ENCODE results near the gene CD34. TPM values are rescaled to one million over a fixed set of nuclear protein-coding genes. Genes with fewer than 3 reads are reported as not detected.
"Not testable (repeated sequence)": the region's sequence is repeated elsewhere in the genome, so short reads cannot be mapped to it uniquely, and the experiment has no call there.

The CD34 gene
- total RNA-seq, 2 donors from 2014 or later = 3.1 to 8.4 TPM

DNA sequence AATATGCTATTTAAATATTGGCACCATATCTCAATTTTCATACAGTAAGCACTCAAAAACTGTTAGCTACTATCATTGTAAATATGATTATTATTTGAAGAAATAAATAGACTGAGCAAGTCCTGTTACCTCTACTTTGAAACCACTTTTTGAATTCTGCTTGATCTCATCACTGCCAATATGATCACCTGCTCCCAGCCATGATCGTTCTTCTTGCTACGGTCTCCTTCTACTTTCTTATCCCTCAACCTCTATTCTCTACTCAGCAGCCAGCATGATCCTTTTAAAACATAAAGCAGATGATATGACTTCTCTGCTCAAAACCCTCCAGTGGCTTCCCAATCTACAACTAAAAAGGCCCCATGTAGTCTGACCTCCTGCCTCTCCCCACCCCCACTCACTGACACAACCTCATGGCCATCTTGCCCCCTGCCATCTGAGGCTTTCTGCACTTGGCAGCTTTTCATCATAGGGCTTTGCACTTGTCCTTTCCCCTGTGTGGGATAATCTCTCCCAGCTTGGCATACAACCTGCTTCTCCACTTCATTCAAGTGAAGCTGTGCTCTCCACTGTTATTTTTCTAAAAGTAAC, 27.2 kb downstream of the CD34 start:
- Histone ChIP-seq H3K4me3 (no peak overlapping the region), H3K36me3 (no peaks in the 10 kb centered on the region), H3K4me1 (no peaks in the 10 kb centered on the region), H3K27ac (peak overlapping the region; percentile 51), H3K27me3 (no peaks in the 10 kb centered on the region), H3K9ac (ENCODE audit: low read depth in 2 of 2, low read length in 2 of 2) (no peak overlapping the region), H3K9me3 (no peaks in the 10 kb centered on the region)
- no peak for TF ChIP-seq CTCF (IDR thresholded peaks at IDR 0.05)
- intact Hi-C loops (cut with DNase I) = loop anchor here (10.0 kb wide), 2 partner anchors 111 to 361 kb away; partner anchors contain the start of gene PLXNA2
- DNase-seq = no peak

DNA sequence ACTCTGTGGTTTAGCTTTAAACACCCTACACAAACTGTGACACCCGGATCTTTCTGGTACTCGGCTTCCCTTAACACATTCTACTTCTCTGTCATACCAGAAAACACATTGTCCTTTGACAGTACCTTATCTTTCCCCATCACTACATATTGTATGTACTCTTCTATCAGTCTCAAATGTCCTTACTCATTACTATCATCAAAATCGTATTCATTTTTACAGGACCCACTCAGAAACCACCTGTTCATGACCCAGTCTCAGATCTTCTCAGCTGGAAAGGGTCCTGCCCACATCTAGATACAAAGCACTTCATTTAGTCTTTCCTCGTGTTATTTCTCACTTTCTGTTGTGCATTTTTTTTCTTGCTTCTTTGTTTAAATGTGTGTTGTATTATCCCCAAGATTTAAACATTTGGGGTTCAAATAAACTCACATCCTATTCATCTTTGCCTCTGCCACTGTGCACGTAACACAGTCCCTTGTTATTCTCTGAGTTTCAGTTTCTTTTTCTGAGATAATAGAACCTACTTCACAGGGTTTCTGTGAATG, 27.7 kb downstream of the CD34 start:
- Histone ChIP-seq H3K9ac (ENCODE audit: low read depth in 2 of 2, low read length in 2 of 2) (no peak overlapping the region), H3K27ac (peak overlapping the region; percentile 51), H3K36me3 (no peaks in the 10 kb centered on the region), H3K27me3 (no peaks in the 10 kb centered on the region), H3K4me1 (no peaks in the 10 kb centered on the region), H3K9me3 (no peaks in the 10 kb centered on the region), H3K4me3 (no peak overlapping the region)
- no peak for TF ChIP-seq CTCF (IDR thresholded peaks at IDR 0.05)
- intact Hi-C loops (cut with DNase I) = loop anchor here (10.0 kb wide), 2 partner anchors 112 to 362 kb away; partner anchors contain the start of gene PLXNA2
- DNase-seq = no peak

GRCh38 chr1:207882692-207883091, 28.2 kb downstream of the CD34 start:
- Histone ChIP-seq H3K27me3 (no peaks in the 10 kb centered on the region), H3K4me3 (no peak overlapping the region), H3K4me1 (no peaks in the 10 kb centered on the region), H3K9me3 (no peaks in the 10 kb centered on the region), H3K36me3 (no peaks in the 10 kb centered on the region), H3K27ac (no peak overlapping the region), H3K9ac (ENCODE audit: low read depth in 2 of 2, low read length in 2 of 2) (no peak overlapping the region)
- DNase-seq = no peak
- intact Hi-C loops (cut with DNase I) = loop anchor here (10.0 kb wide), 2 partner anchors 112 to 362 kb away; partner anchors contain the start of gene PLXNA2
- TF ChIP-seq CTCF (IDR thresholded peaks at IDR 0.05) = no peak

- DNase-seq = no peak
- TF ChIP-seq CTCF (IDR thresholded peaks at IDR 0.05) = no peak
- intact Hi-C loops (cut with DNase I) = no loop called here
- H3K4me3 ChIP-seq = no peak overlapping the region
- H3K36me3 ChIP-seq = no peaks in the 10 kb centered on the region
- H3K4me1 ChIP-seq = no peaks in the 10 kb centered on the region
- no peaks in the 10 kb centered on the region for H3K27me3 ChIP-seq
- no peak overlapping the region for H3K9ac ChIP-seq (ENCODE audit: low read depth in 2 of 2, low read length in 2 of 2)
- H3K9me3 ChIP-seq = no peaks in the 10 kb centered on the region
- no peak overlapping the region for H3K27ac ChIP-seq
These were observed 32.0 kb downstream of the CD34 start for GRCh38 chr1:207878939-207879338.

DNA sequence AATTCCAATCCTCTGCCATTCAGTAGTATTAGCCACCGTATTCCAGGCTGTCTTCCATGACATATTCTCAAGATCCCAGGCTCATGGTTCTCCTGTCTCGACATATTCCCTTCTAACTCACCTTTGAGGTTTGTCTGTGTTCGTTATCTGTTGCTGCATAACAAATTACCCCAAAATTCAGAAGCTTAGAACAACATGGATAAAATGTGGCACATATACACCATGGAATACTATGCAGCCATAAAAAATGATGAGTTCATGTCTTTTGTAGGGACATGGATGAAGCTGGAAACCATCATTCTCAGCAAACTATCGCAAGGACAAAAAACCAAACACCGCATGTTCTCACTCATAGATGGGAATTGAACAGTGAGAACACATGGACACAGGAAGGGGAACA, 33.0 kb downstream of the CD34 start:
- H3K27me3 ChIP-seq; DNase-seq; H3K4me1 ChIP-seq; H3K9ac ChIP-seq (ENCODE audit: low read depth in 2 of 2, low read length in 2 of 2); H3K4me3 ChIP-seq; intact Hi-C loops (cut with DNase I); H3K9me3 ChIP-seq; H3K27ac ChIP-seq; H3K36me3 ChIP-seq: not testable (repeated sequence)

- Histone ChIP-seq H3K9ac (ENCODE audit: low read depth in 2 of 2, low read length in 2 of 2) (no peak overlapping the region), H3K27ac (no peak overlapping the region), H3K4me3 (no peak overlapping the region), H3K9me3 (no peaks in the 10 kb centered on the region), H3K36me3 (no peaks in the 10 kb centered on the region), H3K27me3 (no peaks in the 10 kb centered on the region), H3K4me1 (no peaks in the 10 kb centered on the region)
- no peak for TF ChIP-seq CTCF (IDR thresholded peaks at IDR 0.05)
- intact Hi-C loops (cut with DNase I) = no loop called here
- DNase-seq = no peak
These were observed 34.8 kb downstream of the CD34 start for GRCh38 chr1:207876131-207876530.

All from colonic mucosa (tissue), 4 donors.